Endothelial cell of umbilical vein (primary cell): ENCODE results near the gene LONP2. TPM values are rescaled to one million over a fixed set of nuclear protein-coding genes. Genes with fewer than 3 reads are reported as not detected.

ENCODE experiments used
- BruUV-seq: library from RNA; stranded (reverse); fragments of 400-500 nt; replicated peaks from 2 replicates; lab custom pipeline; 2021; lab: Mats Ljungman, UMichigan
- CTCF ChIA-PET: fragments of 300-600, 350-600 bp; sonication (Branson Sonifier 250); formaldehyde crosslinking; loops from one replicate; lab custom pipeline; 2021; ENCODE audit warnings: antibody characterized with exemption, inconsistent platforms; lab: Charles Lee
- POLR2A ChIA-PET: fragments of 300-600, 350-600 bp; sonication (Branson Sonifier 250); formaldehyde crosslinking; loops from one replicate; lab custom pipeline; 2021; ENCODE audit warnings: antibody characterized with exemption, inconsistent platforms; lab: Charles Lee
- DNase-seq: peaks from one replicate; pipeline ENCODE4 v3.0.0-alpha.2; 2011; ENCODE audit warnings: low read depth, low spot score
- FAIRE-seq: peaks from 2 replicates; lab custom pipeline; 2011; peaks lifted over from hg19 to GRCh38; lab: Jason Lieb, UNC
- H2AFZ ChIP-seq: 2 replicates; pipeline ENCODE4 v1.6.0; 2012; ENCODE audit warnings: low read depth, low read length, control low read depth, inconsistent platforms
- H3K27ac ChIP-seq: 2 replicates; pipeline ENCODE4 v1.5.1; 2011; ENCODE audit warnings: low read depth, mild to moderate bottlenecking, control low read depth, low read length, moderate library complexity; ENCODE audit not compliant: insufficient read depth
- H3K27me3 ChIP-seq, 2 experiments: 2 replicates each; pipeline versions ENCODE4 v1.6.0 to v1.6.1; 2011; ENCODE audit warnings: low read length in 2 of 2, mixed read lengths in 1 of 2; ENCODE audit not compliant: control insufficient read depth in 2 of 2, insufficient read depth in 2 of 2
- H3K36me3 ChIP-seq, 2 experiments: 2 replicates in 1 of 2; 3 replicates in 1 of 2; pipeline ENCODE4 v1.5.1; 2011; ENCODE audit warnings: low read length in 2 of 2, mild to moderate bottlenecking in 1 of 2, moderate library complexity in 1 of 2; ENCODE audit not compliant: control insufficient read depth in 2 of 2, insufficient read depth in 2 of 2; ENCODE audit errors: extremely low read depth in 1 of 2
- H3K4me1 ChIP-seq: 3 replicates; pipeline ENCODE4 v1.5.1; 2011; ENCODE audit warnings: mild to moderate bottlenecking, low read length; ENCODE audit not compliant: control insufficient read depth, insufficient read depth; ENCODE audit errors: extremely low read depth
- H3K4me2 ChIP-seq: 2 replicates; pipeline ENCODE4 v1.6.1; 2011; ENCODE audit warnings: low read length, control low read depth, mixed read lengths; ENCODE audit not compliant: insufficient read depth
- H3K4me3 ChIP-seq, 3 experiments: fragments of 200-600 bp in 1 of 3; sonication (generic), shearing (Covaris generic) in 1 of 3; replicated peaks in 1 of 3; 2 replicates each; pipeline ENCODE4 v1.5.1; 2011 to 2016; ENCODE audit warnings: control low read depth in 3 of 3, low read length in 3 of 3, mild to moderate bottlenecking in 2 of 3, inconsistent platforms in 1 of 3, low read depth in 1 of 3, moderate library complexity in 1 of 3; ENCODE audit not compliant: insufficient read depth in 1 of 3
- H3K79me2 ChIP-seq: 2 replicates; pipeline ENCODE4 v1.6.0; 2012; ENCODE audit warnings: low read length, inconsistent platforms; ENCODE audit not compliant: control insufficient read depth, insufficient read depth
- H3K9ac ChIP-seq: replicated peaks from 2 replicates; pipeline ENCODE3; 2011; ENCODE audit warnings: low read length, control low read depth; ENCODE audit not compliant: insufficient read depth; ENCODE audit errors: extremely low read depth
- H3K9me1 ChIP-seq: replicated peaks from 3 replicates; pipeline ENCODE4 v1.6.0; 2011; ENCODE audit warnings: mild to moderate bottlenecking, low read length; ENCODE audit not compliant: control insufficient read depth, insufficient read depth; ENCODE audit errors: extremely low read depth
- H3K9me3 ChIP-seq: replicated peaks from 2 replicates; pipeline ENCODE4 v1.5.1; 2012; ENCODE audit warnings: low read length, inconsistent platforms; ENCODE audit not compliant: control insufficient read depth, insufficient read depth
- H4K20me1 ChIP-seq: replicated peaks from 2 replicates; pipeline ENCODE3; 2011; ENCODE audit warnings: mild to moderate bottlenecking, low read length; ENCODE audit not compliant: control insufficient read depth, insufficient read depth; ENCODE audit errors: extremely low read depth
- EZH2 ChIP-seq: IDR thresholded peaks from 2 replicates; pipeline ENCODE4 v1.6.1; 2012; ENCODE audit warnings: borderline replicate concordance, low read depth, mild to moderate bottlenecking, moderate library complexity, low read length, inconsistent platforms; ENCODE audit not compliant: severe bottlenecking
- FOS ChIP-seq: IDR thresholded peaks from 2 replicates; pipeline ENCODE4 v1.6.1; 2011; ENCODE audit warnings: mild to moderate bottlenecking, low read length, moderate library complexity, borderline replicate concordance; ENCODE audit not compliant: insufficient read depth
- GATA2 ChIP-seq: IDR thresholded peaks from 2 replicates; pipeline ENCODE4 v1.7.0; 2011; ENCODE audit warnings: low read depth, mild to moderate bottlenecking, moderate library complexity, mixed read lengths, low read length; ENCODE audit not compliant: insufficient read length, insufficient read depth
- JUN ChIP-seq: IDR thresholded peaks from 2 replicates; pipeline ENCODE4 v1.6.1; 2011; ENCODE audit warnings: borderline replicate concordance, low read depth; ENCODE audit not compliant: insufficient read length, insufficient read depth
- MAX ChIP-seq: IDR thresholded peaks from 2 replicates; pipeline ENCODE4 v1.6.1; 2011; ENCODE audit not compliant: insufficient read depth, insufficient read length
- MYC ChIP-seq: IDR thresholded peaks from one replicate; pipeline ENCODE4 v1.6.1; 2011; ENCODE audit warnings: mild to moderate bottlenecking, low read depth, low read length
- POLR2A ChIP-seq: IDR thresholded peaks from 2 replicates; pipeline ENCODE4 v1.6.1; 2012; ENCODE audit warnings: low read depth, mild to moderate bottlenecking, control low read depth, low read length
- POLR2AphosphoS5 ChIP-seq: IDR thresholded peaks from 2 replicates; pipeline ENCODE4 v1.6.1; 2012; ENCODE audit warnings: low read depth, mild to moderate bottlenecking, control low read depth, low read length, moderate library complexity; ENCODE audit not compliant: insufficient read depth
- dilution Hi-C: fragments of 300-500 bp; cut with MboI; formaldehyde crosslinking; loops from one replicate; pipeline ENCODE4 v1.15.0; 2019; ENCODE audit warnings: low sequenced_read_pairs; ENCODE audit not compliant: extremely low pct_ligation_motif_present
- intact Hi-C: fragments of 100-400 bp; cut with micrococcal nuclease; formaldehyde crosslinking; loops from one replicate; pipeline ENCODE4 v1.10.0; 2022
- polyA plus RNA-seq, 4 experiments: library from polyadenylated mRNA; depleted of rRNA in 3 of 4; stranded (reverse) in 3 of 4; unstranded in 1 of 4; fragments of >200 nt; gene quantifications; 2 replicates each; pipeline versions ENCODE4 v1.2.1 to v1.2.3, GENCODE V29; 2011 to 2012; ENCODE audit warnings: missing spikeins in 1 of 4
- total RNA-seq: library from RNA; stranded (reverse); gene quantifications from 2 replicates; pipeline ENCODE4 v1.2.3, GENCODE V29; 2021
- TF ChIP-seq, protein P1 (sequence below), 2 donors: IDR thresholded peaks; 1 replicate in 1 of 2; 2 replicates in 1 of 2; pipeline ENCODE4 v1.5.1; 2011; ENCODE audit warnings: low read length in 2 of 2, mild to moderate bottlenecking in 2 of 2, moderate library complexity in 2 of 2, control low read depth in 1 of 2, inconsistent platforms in 1 of 2, low read depth in 1 of 2; ENCODE audit not compliant: insufficient read depth in 1 of 2; ENCODE audit errors: extremely low read depth in 1 of 2

Gene LONP2
- total and polyA plus RNA-seq, 2 donors (not counting 3 experiments of a cell fraction or from before 2014, with no cell fraction given) = 13.5 to 38.4 TPM

DNA sequence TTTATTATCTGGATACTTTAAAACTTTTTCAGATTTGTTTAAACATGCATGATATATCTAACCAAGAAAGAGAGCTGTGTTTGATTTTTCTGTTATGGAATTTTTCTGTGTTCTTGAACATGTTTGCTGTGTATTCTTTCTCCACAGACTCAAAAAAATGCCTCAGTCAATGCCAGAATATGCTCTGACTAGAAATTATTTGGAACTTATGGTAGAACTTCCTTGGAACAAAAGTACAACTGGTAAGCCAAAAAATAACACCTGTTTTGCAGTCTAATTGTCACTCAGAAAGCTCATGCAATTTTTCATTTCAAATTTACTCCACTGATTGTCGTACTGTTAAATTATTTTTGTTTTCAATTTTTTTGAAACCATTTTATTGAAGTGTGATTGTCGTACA is 18.5 kb downstream of the LONP2 start:
- ChIA-PET POLR2A (no interaction called here), CTCF (interaction anchor here (0.7 kb wide), 1 partner anchor 11 kb away, joined by 3 read pairs; no protein-coding TSS in a partner anchor)
- H3K9me3 ChIP-seq = no peaks in the 10 kb centered on the region
- H3K4me3 ChIP-seq = no peak overlapping the region
- TF ChIP-seq, protein P1, sequence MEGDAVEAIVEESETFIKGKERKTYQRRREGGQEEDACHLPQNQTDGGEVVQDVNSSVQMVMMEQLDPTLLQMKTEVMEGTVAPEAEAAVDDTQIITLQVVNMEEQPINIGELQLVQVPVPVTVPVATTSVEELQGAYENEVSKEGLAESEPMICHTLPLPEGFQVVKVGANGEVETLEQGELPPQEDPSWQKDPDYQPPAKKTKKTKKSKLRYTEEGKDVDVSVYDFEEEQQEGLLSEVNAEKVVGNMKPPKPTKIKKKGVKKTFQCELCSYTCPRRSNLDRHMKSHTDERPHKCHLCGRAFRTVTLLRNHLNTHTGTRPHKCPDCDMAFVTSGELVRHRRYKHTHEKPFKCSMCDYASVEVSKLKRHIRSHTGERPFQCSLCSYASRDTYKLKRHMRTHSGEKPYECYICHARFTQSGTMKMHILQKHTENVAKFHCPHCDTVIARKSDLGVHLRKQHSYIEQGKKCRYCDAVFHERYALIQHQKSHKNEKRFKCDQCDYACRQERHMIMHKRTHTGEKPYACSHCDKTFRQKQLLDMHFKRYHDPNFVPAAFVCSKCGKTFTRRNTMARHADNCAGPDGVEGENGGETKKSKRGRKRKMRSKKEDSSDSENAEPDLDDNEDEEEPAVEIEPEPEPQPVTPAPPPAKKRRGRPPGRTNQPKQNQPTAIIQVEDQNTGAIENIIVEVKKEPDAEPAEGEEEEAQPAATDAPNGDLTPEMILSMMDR (IDR thresholded peaks at IDR 0.05; ENCODE audit: extremely low read depth in 1 of 2, insufficient read depth in 1 of 2, low read depth in 1 of 2, low read length in 2 of 2) = no peak
- TF ChIP-seq MAX (no peak), FOS (no peak), JUN (no peak), EZH2 (no peak), GATA2 (no peak), POLR2AphosphoS5 (no peak), POLR2A (no peak), MYC (no peak)
- no peaks in the 10 kb centered on the region for H4K20me1 ChIP-seq
- BruUV-seq = no TSS peak
- DNase-seq (no peak), FAIRE-seq (no peak)
- no peak overlapping the region for H3K27ac ChIP-seq
- H3K4me1 ChIP-seq = no peaks in the 10 kb centered on the region
- H3K9me1 ChIP-seq = no peaks in the 10 kb centered on the region
- H2AFZ ChIP-seq = no peak overlapping the region
- H3K27me3 ChIP-seq = no peaks in the 10 kb centered on the region
- H3K36me3 ChIP-seq = peaks cover 3 to 9% of the 10 kb centered on the region in 2 experiments
- no peak overlapping the region for H3K4me2 ChIP-seq
- intact Hi-C loops = no loop called here
- dilution Hi-C loops = no loop called here
- H3K9ac ChIP-seq = no peak overlapping the region
- H3K79me2 ChIP-seq = no peaks in the 10 kb centered on the region
